GM21825 (cell line): ENCODE measurements around the gene HSPA4.

Experiments
- ATAC-seq: cut with Tn5 transposase; IDR thresholded peaks from one replicate; pipeline ENCODE4 v1.9.1; 2021; ENCODE audit warnings: mild to moderate bottlenecking, moderate library complexity; ENCODE audit not compliant: unreplicated experiment

Gene HSPA4

DNA sequence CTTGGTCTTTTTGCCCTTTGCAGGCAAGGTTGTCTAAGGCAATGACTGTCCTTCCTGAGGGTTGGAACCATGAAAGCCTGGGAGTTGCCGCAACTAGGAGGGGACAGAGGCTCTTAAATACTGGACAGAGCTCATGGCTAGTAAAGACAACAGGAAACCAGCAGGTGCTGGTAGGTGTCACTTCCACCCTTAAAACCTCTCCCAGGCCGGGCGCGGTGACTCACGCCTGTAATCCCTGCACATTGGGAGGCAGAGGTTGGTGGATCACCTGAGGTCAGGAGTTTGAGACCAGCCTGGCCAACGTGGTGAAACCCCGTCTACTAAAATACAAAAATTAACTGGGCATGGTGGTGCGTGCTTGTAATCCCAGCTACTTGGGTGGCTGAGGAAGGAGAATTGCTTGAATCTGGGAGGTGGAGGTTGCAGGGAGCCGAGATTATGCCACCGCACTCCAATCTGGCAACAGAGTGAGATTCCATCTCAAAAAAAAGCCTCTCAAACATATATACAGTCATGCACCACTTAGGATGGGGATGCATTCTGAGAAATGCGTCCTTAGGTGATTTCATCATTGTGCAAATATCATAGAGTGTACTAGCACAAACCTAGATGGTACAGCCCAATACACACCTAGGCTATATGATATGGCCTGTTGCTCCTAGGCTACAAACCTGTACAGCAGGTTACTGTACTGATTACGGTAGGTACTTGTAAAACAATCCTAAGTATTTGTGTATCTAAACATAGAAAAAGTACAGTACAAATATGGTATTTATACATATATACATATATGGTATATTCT lies 102.7 kb downstream of the HSPA4 start:
- ATAC-seq = no peak

DNA sequence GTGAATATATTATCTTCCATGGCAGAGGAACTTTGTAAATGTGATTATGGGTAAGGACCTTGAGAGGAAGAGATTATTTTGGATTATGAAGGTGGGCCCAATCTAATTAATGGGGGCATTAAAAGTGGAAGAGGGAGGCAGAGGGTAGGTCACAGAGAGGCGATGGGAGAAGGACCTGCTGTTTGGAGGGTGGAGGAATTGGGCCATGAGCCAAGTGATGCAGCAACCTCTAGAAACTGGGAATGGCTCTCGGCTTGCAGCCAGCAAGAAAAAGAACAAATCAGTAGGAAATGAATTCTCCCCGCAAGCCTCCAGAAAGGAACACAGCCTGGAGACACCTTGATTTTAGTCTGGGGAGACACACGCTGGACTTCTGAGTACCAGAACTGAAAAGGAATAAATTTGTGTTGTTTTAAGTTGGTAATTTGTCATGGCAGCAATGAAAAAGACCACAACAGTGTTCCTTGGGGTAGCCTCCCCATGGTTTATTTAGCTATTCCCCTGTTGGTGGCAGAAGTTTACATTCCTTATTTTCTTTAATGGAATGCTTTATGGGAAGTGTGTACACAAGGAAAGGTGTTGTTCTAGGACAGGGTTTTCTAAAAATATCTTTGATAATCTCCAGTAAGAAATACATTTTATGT lies 103.6 kb downstream of the HSPA4 start:
- ATAC-seq = no peak
